Measurements from ENCODE around the gene UBE2Z.

UBE2Z gene

GRCh38 chr17:48915459-48916282 is 7.5 kb downstream of the UBE2Z start:
- Histone ChIP-seq H3K27ac (ENCODE audit: low read depth, low read length) (no peak overlapping the region), H2BK120ac (ENCODE audit: low read depth, low read length) (no peak overlapping the region), H3K18ac (ENCODE audit: low read length) (no peak overlapping the region), H3K9ac (ENCODE audit: low read length) (no peak overlapping the region), H3K4me1 (ENCODE audit: control insufficient read depth, low read depth, low read length) (peaks cover 4% of the 10 kb centered on the region), H3K79me1 (ENCODE audit: low read length) (peaks cover 31% of the 10 kb centered on the region), H3K4me3 (ENCODE audit: low read length) (no peak overlapping the region), H3K4ac (ENCODE audit: low read depth, low read length) (no peak overlapping the region), H2AK5ac (ENCODE audit: low read length) (no peak overlapping the region), H3K4me2 (ENCODE audit: low read length) (no peak overlapping the region), H4K5ac (ENCODE audit: low read length) (no peak overlapping the region), H3K36me3 (ENCODE audit: control insufficient read depth, insufficient read depth, low read length) (peaks cover 26% of the 10 kb centered on the region), H2BK15ac (replicated peaks; ENCODE audit: low read depth) (no peak overlapping the region), H3K79me2 (ENCODE audit: control insufficient read depth, insufficient read depth, low read length) (peaks cover 46% of the 10 kb centered on the region), H3K23ac (ENCODE audit: low read length) (no peak overlapping the region), H2BK5ac (ENCODE audit: low read length) (no peak overlapping the region), H4K8ac (ENCODE audit: low read depth, low read length) (no peak overlapping the region), H3K27me3 (ENCODE audit: insufficient read depth, low read length, poor library complexity) (no peaks in the 10 kb centered on the region), H3K56ac (ENCODE audit: low read length) (no peak overlapping the region)
- DNase-seq = no peak
- WGBS (ENCODE audit: extremely low coverage, insufficient coverage, low lambda C conversion rate) = no CpG with 5 or more reads among the region's 5 CpGs

GRCh38 chr17:48925251-48925990 is 17.2 kb downstream of the UBE2Z start:
- DNase-seq = no peak
- Histone ChIP-seq H2BK15ac (replicated peaks; ENCODE audit: low read depth) (no peak overlapping the region), H4K5ac (ENCODE audit: low read length) (no peak overlapping the region), H3K4me2 (ENCODE audit: low read length) (no peak overlapping the region), H3K27ac (ENCODE audit: low read depth, low read length) (no peak overlapping the region), H2AK5ac (ENCODE audit: low read length) (no peak overlapping the region), H2BK5ac (ENCODE audit: low read length) (no peak overlapping the region), H3K23ac (ENCODE audit: low read length) (no peak overlapping the region), H3K4me1 (ENCODE audit: control insufficient read depth, low read depth, low read length) (no peaks in the 10 kb centered on the region), H3K4me3 (ENCODE audit: low read length) (no peak overlapping the region), H2BK120ac (ENCODE audit: low read depth, low read length) (no peak overlapping the region), H3K79me2 (ENCODE audit: control insufficient read depth, insufficient read depth, low read length) (no peaks in the 10 kb centered on the region), H3K79me1 (ENCODE audit: low read length) (peaks cover 5% of the 10 kb centered on the region), H3K36me3 (ENCODE audit: control insufficient read depth, insufficient read depth, low read length) (peaks cover 26% of the 10 kb centered on the region), H3K9ac (ENCODE audit: low read length) (no peak overlapping the region), H4K8ac (ENCODE audit: low read depth, low read length) (no peak overlapping the region), H3K56ac (ENCODE audit: low read length) (no peak overlapping the region), H3K4ac (ENCODE audit: low read depth, low read length) (no peak overlapping the region), H3K27me3 (ENCODE audit: insufficient read depth, low read length, poor library complexity) (no peaks in the 10 kb centered on the region), H3K18ac (ENCODE audit: low read length) (no peak overlapping the region)
- WGBS (ENCODE audit: extremely low coverage, insufficient coverage, low lambda C conversion rate) = no CpG with 5 or more reads among the region's 4 CpGs

- no peaks in the 10 kb centered on the region for H3K27me3 ChIP-seq (ENCODE audit: insufficient read depth, low read length, poor library complexity)
- peaks cover 25% of the 10 kb centered on the region for H3K36me3 ChIP-seq (ENCODE audit: control insufficient read depth, insufficient read depth, low read length)
- H3K18ac ChIP-seq (ENCODE audit: low read length) = no peak overlapping the region
- H3K4ac ChIP-seq (ENCODE audit: low read depth, low read length) = no peak overlapping the region
- H4K5ac ChIP-seq (ENCODE audit: low read length) = no peak overlapping the region
- H2BK5ac ChIP-seq (ENCODE audit: low read length) = no peak overlapping the region
- H2AK5ac ChIP-seq (ENCODE audit: low read length) = no peak overlapping the region
- no peak overlapping the region for H3K27ac ChIP-seq (ENCODE audit: low read depth, low read length)
- no peak overlapping the region for H3K23ac ChIP-seq (ENCODE audit: low read length)
- no peak overlapping the region for H3K4me2 ChIP-seq (ENCODE audit: low read length)
- DNase-seq = no peak
- no peak overlapping the region for H4K8ac ChIP-seq (ENCODE audit: low read depth, low read length)
- WGBS (ENCODE audit: extremely low coverage, insufficient coverage, low lambda C conversion rate) = no CpG with 5 or more reads among the region's 3 CpGs
- H2BK120ac ChIP-seq (ENCODE audit: low read depth, low read length) = no peak overlapping the region
- no peak overlapping the region for H3K4me3 ChIP-seq (ENCODE audit: low read length)
- H3K4me1 ChIP-seq (ENCODE audit: control insufficient read depth, low read depth, low read length) = no peaks in the 10 kb centered on the region
- H2BK15ac ChIP-seq (replicated peaks; ENCODE audit: low read depth) = no peak overlapping the region
- H3K9ac ChIP-seq (ENCODE audit: low read length) = no peak overlapping the region
- H3K79me2 ChIP-seq (ENCODE audit: control insufficient read depth, insufficient read depth, low read length) = no peaks in the 10 kb centered on the region
- peaks cover 5% of the 10 kb centered on the region for H3K79me1 ChIP-seq (ENCODE audit: low read length)
- no peak overlapping the region for H3K56ac ChIP-seq (ENCODE audit: low read length)
Observed at GRCh38 chr17:48925991-48926342, 17.8 kb downstream of the UBE2Z start.

GRCh38 chr17:48927978-48928745 is 20.0 kb downstream of the UBE2Z start:
- Histone ChIP-seq H2BK5ac (ENCODE audit: low read length) (no peak overlapping the region), H4K5ac (ENCODE audit: low read length) (no peak overlapping the region), H3K79me2 (ENCODE audit: control insufficient read depth, insufficient read depth, low read length) (no peaks in the 10 kb centered on the region), H2BK120ac (ENCODE audit: low read depth, low read length) (no peak overlapping the region), H3K79me1 (ENCODE audit: low read length) (peaks cover 2% of the 10 kb centered on the region), H3K4me1 (ENCODE audit: control insufficient read depth, low read depth, low read length) (no peaks in the 10 kb centered on the region), H2AK5ac (ENCODE audit: low read length) (no peak overlapping the region), H3K4ac (ENCODE audit: low read depth, low read length) (no peak overlapping the region), H3K4me3 (ENCODE audit: low read length) (no peak overlapping the region), H2BK15ac (replicated peaks; ENCODE audit: low read depth) (no peak overlapping the region), H3K27me3 (ENCODE audit: insufficient read depth, low read length, poor library complexity) (no peaks in the 10 kb centered on the region), H3K18ac (ENCODE audit: low read length) (no peak overlapping the region), H3K56ac (ENCODE audit: low read length) (no peak overlapping the region), H3K23ac (ENCODE audit: low read length) (no peak overlapping the region), H3K9ac (ENCODE audit: low read length) (no peak overlapping the region), H3K36me3 (ENCODE audit: control insufficient read depth, insufficient read depth, low read length) (peaks cover 23% of the 10 kb centered on the region), H3K27ac (ENCODE audit: low read depth, low read length) (no peak overlapping the region), H3K4me2 (ENCODE audit: low read length) (no peak overlapping the region), H4K8ac (ENCODE audit: low read depth, low read length) (no peak overlapping the region)
- DNase-seq = no peak
- WGBS (ENCODE audit: extremely low coverage, insufficient coverage, low lambda C conversion rate) = no CpG with 5 or more reads among the region's 6 CpGs

- Histone ChIP-seq H3K4me2 (ENCODE audit: low read length) (no peak overlapping the region), H3K23ac (ENCODE audit: low read length) (no peak overlapping the region), H4K5ac (ENCODE audit: low read length) (no peak overlapping the region), H3K56ac (ENCODE audit: low read length) (no peak overlapping the region), H2BK120ac (ENCODE audit: low read depth, low read length) (no peak overlapping the region), H3K9ac (ENCODE audit: low read length) (no peak overlapping the region), H2AK5ac (ENCODE audit: low read length) (no peak overlapping the region), H4K8ac (ENCODE audit: low read depth, low read length) (no peak overlapping the region), H3K36me3 (ENCODE audit: control insufficient read depth, insufficient read depth, low read length) (peaks cover 21% of the 10 kb centered on the region), H3K4ac (ENCODE audit: low read depth, low read length) (no peak overlapping the region), H3K18ac (ENCODE audit: low read length) (no peak overlapping the region), H2BK15ac (replicated peaks; ENCODE audit: low read depth) (no peak overlapping the region), H3K79me2 (ENCODE audit: control insufficient read depth, insufficient read depth, low read length) (no peaks in the 10 kb centered on the region), H2BK5ac (ENCODE audit: low read length) (no peak overlapping the region), H3K4me1 (ENCODE audit: control insufficient read depth, low read depth, low read length) (no peaks in the 10 kb centered on the region), H3K27me3 (ENCODE audit: insufficient read depth, low read length, poor library complexity) (no peaks in the 10 kb centered on the region), H3K79me1 (ENCODE audit: low read length) (peaks cover 2% of the 10 kb centered on the region), H3K4me3 (ENCODE audit: low read length) (no peak overlapping the region), H3K27ac (ENCODE audit: low read depth, low read length) (no peak overlapping the region)
- no CpG with 5 or more reads among the region's 6 CpGs for WGBS (ENCODE audit: extremely low coverage, insufficient coverage, low lambda C conversion rate)
- no peak for DNase-seq
Observed at GRCh38 chr17:48928876-48929811, 20.9 kb downstream of the UBE2Z start.

Measured in mesendoderm (in vitro differentiated cells).